NT2/D1 (cell line): ENCODE results near the gene TRAPPC8.

Experiments
- DNase-seq: peaks from one replicate; pipeline ENCODE4 v3.0.0-alpha.2; 2011; ENCODE audit warnings: low read depth, low spot score
- H3K27me3 ChIP-seq: 2 replicates; pipeline ENCODE4 v1.6.0; 2011; ENCODE audit warnings: mild to moderate bottlenecking; ENCODE audit not compliant: insufficient read length, insufficient read depth
- H3K36me3 ChIP-seq: 2 replicates; pipeline ENCODE4 v1.6.1; 2011; ENCODE audit warnings: mild to moderate bottlenecking, low read length, mixed read lengths; ENCODE audit not compliant: insufficient read depth, insufficient read length
- H3K4me1 ChIP-seq: 2 replicates; pipeline ENCODE4 v1.5.1; 2011; ENCODE audit not compliant: insufficient read depth, insufficient read length
- H3K4me3 ChIP-seq: 2 replicates; pipeline ENCODE4 v1.5.1; 2011; ENCODE audit warnings: low read depth; ENCODE audit not compliant: insufficient read length
- H3K9ac ChIP-seq: 2 replicates; pipeline ENCODE4 v1.6.0; 2011; ENCODE audit warnings: low read depth; ENCODE audit not compliant: insufficient read length
- H3K9me3 ChIP-seq: 2 replicates; pipeline ENCODE4 v1.5.1; 2011; ENCODE audit warnings: mild to moderate bottlenecking, low read length; ENCODE audit not compliant: insufficient read depth
- SUZ12 ChIP-seq: IDR thresholded peaks from 2 replicates; pipeline ENCODE4 v1.6.1; 2011; ENCODE audit not compliant: insufficient read length, insufficient read depth; ENCODE audit errors: extremely low read depth
- YY1 ChIP-seq: IDR thresholded peaks from 2 replicates; pipeline ENCODE4 v1.6.1; 2011; ENCODE audit not compliant: insufficient read length, insufficient read depth
- ZNF274 ChIP-seq: IDR thresholded peaks from 2 replicates; pipeline ENCODE4 v1.6.1; 2011; ENCODE audit warnings: mild to moderate bottlenecking, low read depth, low read length

The TRAPPC8 gene

DNA sequence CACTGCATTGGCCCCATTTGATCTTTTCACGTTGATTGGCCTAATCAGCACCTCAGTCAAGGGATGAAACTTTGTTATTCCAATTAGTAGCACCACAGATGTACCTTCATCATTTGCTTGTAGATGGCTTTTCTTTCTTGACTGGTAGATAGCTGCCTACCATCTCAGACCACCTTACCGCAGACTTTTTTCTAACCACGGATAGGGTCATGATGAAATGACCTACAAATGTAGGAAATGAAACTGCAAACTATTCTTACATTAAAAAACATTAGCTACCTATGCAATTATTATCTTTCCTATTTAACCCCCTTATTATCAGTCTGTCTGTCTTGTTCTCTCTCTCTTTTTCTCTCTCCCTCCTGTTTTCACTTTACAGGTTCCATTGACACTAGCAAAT is 159.9 kb downstream of the TRAPPC8 start:
- peaks cover 17% of the 10 kb centered on the region for H3K9me3 ChIP-seq
- H3K4me1 ChIP-seq, result no peaks in the 10 kb centered on the region
- DNase-seq, result no peak
- no peaks in the 10 kb centered on the region for H3K27me3 ChIP-seq
- no peaks in the 10 kb centered on the region for H3K36me3 ChIP-seq
- no peak overlapping the region for H3K4me3 ChIP-seq
- H3K9ac ChIP-seq, result no peak overlapping the region
- no peak for TF ChIP-seq ZNF274
- TF ChIP-seq YY1, result no peak
- TF ChIP-seq SUZ12, result no peak
